ENCODE data around the gene GGCX. TPM values are rescaled to one million over a fixed set of nuclear protein-coding genes. Genes with fewer than 3 reads are reported as not detected.
"Not testable (repeated sequence)": the region's sequence is repeated elsewhere in the genome, so short reads cannot be mapped to it uniquely, and the experiment has no call there.

GGCX gene
- total RNA-seq, 2 donors from 2014 or later = 15.6 to 17.8 TPM

GRCh38 chr2:85599468-85600234 lies 38.4 kb upstream of the GGCX start:
- Mint-ChIP-seq H3K27ac (peak overlapping the region; percentile 11), H3K4me1 (peaks cover 33% of the 10 kb centered on the region), H3K4me3 (peak overlapping the region; percentile 71), H3K36me3 (ENCODE audit: low read depth) (peaks cover 4% of the 10 kb centered on the region), H3K27me3 (no peaks in the 10 kb centered on the region)
- ATAC-seq = no peak
- H3K9me3 ChIP-seq (ENCODE audit: control insufficient read depth, low read length, poor library complexity, severe bottlenecking) = no peaks in the 10 kb centered on the region
- no peak for DNase-seq

GRCh38 chr2:85598594-85599340 lies 37.5 kb upstream of the GGCX start:
- DNase-seq (no peak), ATAC-seq (no peak)
- Mint-ChIP-seq H3K27ac (no peak overlapping the region), H3K4me1 (peaks cover 38% of the 10 kb centered on the region), H3K4me3 (no peak overlapping the region), H3K27me3 (no peaks in the 10 kb centered on the region), H3K36me3 (ENCODE audit: low read depth) (peaks cover 4% of the 10 kb centered on the region)
- H3K9me3 ChIP-seq (ENCODE audit: control insufficient read depth, low read length, poor library complexity, severe bottlenecking) = no peaks in the 10 kb centered on the region

DNA sequence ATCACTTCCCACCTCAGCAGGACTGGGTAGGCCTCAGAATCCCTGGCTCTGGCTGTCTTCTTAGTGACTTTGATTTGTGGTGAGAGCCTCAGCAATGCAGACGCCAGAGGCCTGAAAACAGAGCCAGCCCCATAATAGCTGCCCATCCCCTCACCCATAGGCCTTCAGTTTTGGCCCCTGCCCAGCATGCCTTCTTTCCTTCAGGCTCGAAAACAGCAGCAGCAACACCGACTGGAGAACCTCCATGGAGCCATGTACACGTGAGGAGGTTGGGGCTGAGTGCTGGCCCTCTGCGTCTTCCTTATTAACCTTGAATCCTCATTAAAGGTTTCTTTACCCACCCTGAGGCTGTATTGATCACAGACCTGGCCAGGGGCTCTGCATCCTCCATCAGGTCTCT lies 35.9 kb upstream of the GGCX start:
- H3K27ac Mint-ChIP-seq = peak overlapping the region; percentile 100
- peak overlapping the region; percentile 100 for H3K4me3 Mint-ChIP-seq
- peaks cover 36% of the 10 kb centered on the region for H3K4me1 Mint-ChIP-seq
- peaks cover 3% of the 10 kb centered on the region for H3K36me3 Mint-ChIP-seq (ENCODE audit: low read depth)
- H3K9me3 ChIP-seq (ENCODE audit: control insufficient read depth, low read length, poor library complexity, severe bottlenecking) = no peaks in the 10 kb centered on the region
- no peaks in the 10 kb centered on the region for H3K27me3 Mint-ChIP-seq
- no peak for ATAC-seq
- no peak for DNase-seq

GRCh38 chr2:85596486-85597143 lies 35.3 kb upstream of the GGCX start:
- DNase-seq (no peak), ATAC-seq (no peak)
- H3K27ac Mint-ChIP-seq = peak overlapping the region; percentile 100
- H3K4me3 Mint-ChIP-seq = peak overlapping the region; percentile 100
- peaks cover 34% of the 10 kb centered on the region for H3K4me1 Mint-ChIP-seq
- peaks cover 3% of the 10 kb centered on the region for H3K36me3 Mint-ChIP-seq (ENCODE audit: low read depth)
- H3K9me3 ChIP-seq (ENCODE audit: control insufficient read depth, low read length, poor library complexity, severe bottlenecking) = no peaks in the 10 kb centered on the region
- H3K27me3 Mint-ChIP-seq = no peaks in the 10 kb centered on the region

DNA sequence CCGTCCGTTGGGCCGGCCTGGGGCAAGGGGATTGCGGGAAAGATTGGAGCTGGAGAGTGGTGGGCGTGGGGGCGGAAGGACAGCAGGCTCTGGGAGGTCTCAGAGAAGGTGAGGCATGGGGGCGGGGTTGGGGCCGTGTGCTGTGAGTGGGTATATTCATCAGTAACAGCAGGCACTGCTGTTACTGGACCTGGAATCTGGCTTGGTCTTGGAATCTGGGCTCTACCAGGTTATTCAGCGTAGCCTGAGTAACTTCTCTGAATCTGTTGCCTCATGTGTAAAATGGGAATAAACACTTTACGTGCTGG lies 34.7 kb upstream of the GGCX start:
- peaks cover 5% of the 10 kb centered on the region for H3K36me3 Mint-ChIP-seq (ENCODE audit: low read depth)
- peaks cover 33% of the 10 kb centered on the region for H3K4me1 Mint-ChIP-seq
- H3K9me3 ChIP-seq (ENCODE audit: control insufficient read depth, low read length, poor library complexity, severe bottlenecking) = no peaks in the 10 kb centered on the region
- H3K4me3 Mint-ChIP-seq = peak overlapping the region; percentile 100
- ATAC-seq (no peak), DNase-seq (no peak)
- no peaks in the 10 kb centered on the region for H3K27me3 Mint-ChIP-seq
- H3K27ac Mint-ChIP-seq = peak overlapping the region; percentile 100

DNA sequence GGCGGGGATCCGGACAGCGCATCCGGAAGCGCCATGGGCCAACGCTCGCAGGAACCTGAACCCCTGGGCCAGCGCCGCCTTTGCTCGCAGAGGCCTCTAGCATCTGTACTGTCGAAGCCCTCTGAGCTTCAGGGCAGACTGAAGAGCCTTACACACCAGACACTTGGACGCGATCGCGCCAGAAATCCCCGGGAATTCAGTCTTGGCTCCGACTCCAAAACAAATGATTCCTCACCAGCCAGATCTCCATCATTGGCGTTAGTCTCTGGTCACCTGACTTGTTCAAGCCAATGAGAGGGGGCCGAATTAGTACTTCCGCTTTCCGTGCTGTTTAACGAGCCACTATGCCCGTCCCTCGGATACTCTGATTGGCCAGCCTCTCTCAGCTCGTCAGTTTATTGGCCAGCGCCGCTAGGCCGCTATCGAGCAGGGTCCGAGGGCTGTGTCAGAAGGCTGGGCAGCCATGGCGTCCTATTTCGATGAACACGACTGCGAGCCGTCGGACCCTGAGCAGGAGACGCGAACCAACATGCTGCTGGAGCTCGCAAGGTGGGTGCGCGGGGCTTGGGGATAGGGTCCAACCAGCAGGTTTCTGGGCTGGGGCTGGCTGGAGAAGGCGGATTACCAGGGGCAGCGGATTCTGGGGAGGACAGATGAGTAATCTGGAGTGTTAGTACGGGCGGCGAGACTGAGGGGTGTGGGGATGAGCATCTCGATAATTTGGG lies 34.2 kb upstream of the GGCX start, which contains the start of gene RNF181:
TSS of gene RNF181 (plus strand) at position 445 of the 725 bp plus-strand sequence. CDS start at position 464, 19 bp downstream.
- H3K27ac Mint-ChIP-seq = peak within 1 kb of the TSS; percentile 100
- H3K9me3 ChIP-seq (ENCODE audit: control insufficient read depth, low read length, poor library complexity, severe bottlenecking) = no peaks in the 10 kb centered on the region
- peaks cover 34% of the 10 kb centered on the region for H3K4me1 Mint-ChIP-seq
- peaks cover 5% of the 10 kb centered on the region for H3K36me3 Mint-ChIP-seq (ENCODE audit: low read depth)
- peak within 1 kb of the TSS; percentile 100 for H3K4me3 Mint-ChIP-seq
- DNase-seq = peak; percentile 75 to 84 (median 79)
- peak; percentile 99 for ATAC-seq
- no peaks in the 10 kb centered on the region for H3K27me3 Mint-ChIP-seq

DNA sequence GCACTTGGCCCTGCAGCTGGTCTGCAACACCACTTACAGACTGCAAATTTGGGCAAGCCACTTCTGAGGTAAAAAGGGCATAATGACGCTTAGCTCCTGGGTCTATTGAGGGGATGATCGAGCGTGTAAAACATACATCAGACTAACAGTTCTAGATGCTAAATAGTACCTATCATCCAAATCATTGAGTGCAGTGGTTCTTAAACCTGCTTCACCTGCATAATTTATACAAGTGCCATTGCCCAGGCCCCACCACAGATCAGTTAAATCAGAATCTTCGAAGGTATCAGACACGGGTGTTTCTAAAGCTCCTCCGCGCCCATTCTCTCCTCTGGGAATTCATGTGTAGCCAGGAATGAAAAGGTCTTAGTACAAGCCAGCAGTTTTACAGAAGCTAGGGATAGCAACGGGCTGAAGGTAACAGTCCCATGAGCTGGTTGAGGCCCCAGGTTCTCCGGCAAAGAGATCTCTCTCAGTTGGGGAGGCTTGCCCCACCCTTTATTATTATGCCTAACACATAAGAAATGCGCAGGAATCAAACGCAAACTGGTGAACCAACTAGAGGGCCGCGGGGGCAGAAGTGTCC lies 33.5 kb upstream of the GGCX start:
- Mint-ChIP-seq H3K27me3 (no peaks in the 10 kb centered on the region), H3K4me3 (peak overlapping the region; percentile 100), H3K27ac (peak overlapping the region; percentile 100), H3K4me1 (peaks cover 35% of the 10 kb centered on the region), H3K36me3 (ENCODE audit: low read depth) (peaks cover 5% of the 10 kb centered on the region)
- H3K9me3 ChIP-seq (ENCODE audit: control insufficient read depth, low read length, poor library complexity, severe bottlenecking) = no peaks in the 10 kb centered on the region
- no peak for DNase-seq
- ATAC-seq = no peak

DNA sequence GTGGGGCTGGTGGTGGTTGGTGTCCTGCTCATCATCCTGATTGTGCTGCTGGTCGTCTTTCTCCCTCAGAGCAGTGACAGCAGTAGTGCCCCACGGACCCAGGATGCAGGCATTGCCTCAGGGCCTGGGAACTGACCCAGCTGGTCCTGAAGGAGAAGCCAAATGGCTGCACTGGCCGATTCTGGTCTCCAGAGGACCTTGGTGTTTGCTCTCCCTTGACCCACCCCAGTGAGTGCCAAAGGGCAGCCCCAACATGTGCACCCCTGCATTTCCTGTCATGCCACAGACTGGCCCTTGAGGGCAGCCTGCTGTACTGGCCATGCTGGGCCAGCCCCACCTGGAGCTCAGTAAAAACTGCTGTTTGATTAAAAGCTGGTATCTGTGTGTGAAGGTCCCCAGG lies 31.7 kb upstream of the GGCX start:
- no peaks in the 10 kb centered on the region for H3K9me3 ChIP-seq (ENCODE audit: control insufficient read depth, low read length, poor library complexity, severe bottlenecking)
- ATAC-seq = no peak
- DNase-seq = no peak
- Mint-ChIP-seq H3K4me3 (no peak overlapping the region), H3K4me1 (peaks cover 39% of the 10 kb centered on the region), H3K27ac (no peak overlapping the region), H3K27me3 (no peaks in the 10 kb centered on the region), H3K36me3 (ENCODE audit: low read depth) (peaks cover 5% of the 10 kb centered on the region)

- not testable (repeated sequence) for H3K27ac Mint-ChIP-seq; H3K27me3 Mint-ChIP-seq; ATAC-seq; H3K4me3 Mint-ChIP-seq; H3K9me3 ChIP-seq (ENCODE audit: control insufficient read depth, low read length, poor library complexity, severe bottlenecking); H3K36me3 Mint-ChIP-seq (ENCODE audit: low read depth); DNase-seq
- H3K4me1 Mint-ChIP-seq = peaks cover 44% of the 10 kb centered on the region
Measured at GRCh38 chr2:85592299-85592698, 31.0 kb upstream of the GGCX start.

DNA sequence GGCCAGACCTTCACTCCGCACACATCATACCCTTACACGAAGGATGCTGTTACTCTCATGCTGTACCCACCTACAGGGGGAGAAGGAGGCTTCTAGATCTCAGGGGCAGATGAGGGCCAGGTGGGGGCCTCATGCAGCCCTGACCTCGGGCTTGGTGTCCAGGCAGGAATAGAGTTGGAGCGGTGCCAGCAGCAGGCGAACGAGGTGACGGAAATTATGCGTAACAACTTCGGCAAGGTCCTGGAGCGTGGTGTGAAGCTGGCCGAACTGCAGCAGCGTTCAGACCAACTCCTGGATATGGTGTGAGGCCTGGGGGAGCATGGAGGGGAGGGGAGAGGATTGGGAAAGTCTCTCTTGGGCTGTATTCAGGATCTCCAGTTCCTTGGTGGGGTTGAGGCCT lies 30.3 kb upstream of the GGCX start:
- Mint-ChIP-seq H3K27me3 (no peaks in the 10 kb centered on the region), H3K4me3 (no peak overlapping the region), H3K27ac (peak overlapping the region; percentile 57), H3K4me1 (peaks cover 38% of the 10 kb centered on the region), H3K36me3 (ENCODE audit: low read depth) (peaks cover 5% of the 10 kb centered on the region)
- ATAC-seq (no peak), DNase-seq (no peak)
- H3K9me3 ChIP-seq (ENCODE audit: control insufficient read depth, low read length, poor library complexity, severe bottlenecking) = no peaks in the 10 kb centered on the region

DNA sequence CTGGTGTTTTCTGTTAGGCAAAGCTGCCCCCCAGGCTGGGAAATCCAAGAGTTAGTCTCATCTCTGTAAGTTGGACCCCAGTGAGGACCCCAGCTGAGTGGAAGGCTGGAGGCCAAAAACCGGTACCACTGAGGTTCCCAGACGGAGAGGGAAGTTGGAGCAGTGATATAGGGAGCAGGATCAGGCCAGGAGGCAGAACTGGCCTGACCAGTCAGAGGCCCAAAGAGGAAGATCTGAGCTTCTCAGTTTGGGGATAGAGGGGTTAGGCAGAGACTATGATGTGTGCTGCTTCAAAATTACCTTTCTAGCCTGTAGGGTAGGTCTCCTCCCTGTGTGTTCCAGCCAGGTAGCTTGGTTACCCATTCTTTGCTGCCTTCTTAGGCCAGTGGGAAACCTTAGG lies 29.7 kb upstream of the GGCX start:
- Mint-ChIP-seq H3K4me3 (no peak overlapping the region), H3K27ac (peak overlapping the region; percentile 57), H3K27me3 (no peaks in the 10 kb centered on the region), H3K36me3 (ENCODE audit: low read depth) (peaks cover 5% of the 10 kb centered on the region), H3K4me1 (peaks cover 37% of the 10 kb centered on the region)
- no peaks in the 10 kb centered on the region for H3K9me3 ChIP-seq (ENCODE audit: control insufficient read depth, low read length, poor library complexity, severe bottlenecking)
- ATAC-seq = no peak
- no peak for DNase-seq

DNA sequence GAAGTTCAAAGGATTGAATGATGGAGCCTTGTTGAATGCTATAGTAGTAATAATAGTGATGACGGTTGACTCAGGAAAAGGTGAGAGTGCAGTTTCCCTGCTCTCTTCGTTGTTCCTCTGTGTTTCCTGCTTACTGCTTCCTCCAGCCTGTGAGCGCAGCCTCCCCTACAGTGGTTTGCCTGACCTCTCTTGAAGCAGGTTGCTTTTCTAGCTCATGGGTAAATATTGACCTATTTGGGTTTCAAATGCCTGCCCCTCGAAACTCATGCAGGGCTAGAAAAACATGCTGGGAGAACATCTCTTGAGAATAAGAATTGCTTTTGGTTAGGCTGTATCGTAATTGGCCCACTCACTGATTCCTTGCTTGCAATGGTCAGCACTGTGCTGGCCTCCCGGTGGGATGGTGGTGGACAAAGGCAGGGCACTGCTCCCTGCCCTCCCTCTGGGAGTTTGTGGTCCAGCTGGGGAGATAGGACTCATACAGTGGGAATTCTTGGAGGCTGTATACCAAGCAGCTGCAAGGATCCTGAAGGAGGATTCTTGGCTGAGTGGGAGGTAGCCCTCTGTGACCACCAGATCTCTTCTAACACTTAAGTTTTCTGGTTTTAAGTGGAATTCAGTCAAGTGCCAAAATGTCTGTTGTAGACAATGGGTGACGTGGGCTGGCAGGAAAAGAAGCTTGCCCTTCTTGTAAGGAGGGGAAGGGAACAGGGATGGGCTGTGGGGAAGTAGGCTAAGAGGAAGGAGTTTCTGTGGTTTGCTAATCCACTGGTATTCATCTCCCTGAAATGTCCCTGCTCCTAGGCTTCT lies 28.9 kb upstream of the GGCX start:
- peaks cover 2% of the 10 kb centered on the region for H3K36me3 Mint-ChIP-seq (ENCODE audit: low read depth)
- H3K27ac Mint-ChIP-seq = no peak overlapping the region
- no peaks in the 10 kb centered on the region for H3K27me3 Mint-ChIP-seq
- H3K9me3 ChIP-seq (ENCODE audit: control insufficient read depth, low read length, poor library complexity, severe bottlenecking) = no peaks in the 10 kb centered on the region
- no peak overlapping the region for H3K4me3 Mint-ChIP-seq
- H3K4me1 Mint-ChIP-seq = peaks cover 39% of the 10 kb centered on the region
- no peak for ATAC-seq
- no peak for DNase-seq

Measured in T-helper 17 cell (primary cell).